Small intestine (tissue), 7 donors: ENCODE data around the gene XRCC1. TPM values are rescaled to one million over a fixed set of nuclear protein-coding genes. Genes with fewer than 3 reads are reported as not detected.

ENCODE experiments used
- DNase-seq, 2 donors: peaks; one replicate each; pipeline versions ENCODE4 v3.0.0 to v3.0.0-alpha.2; 2013
- FAIRE-seq: peaks from 2 replicates; lab custom pipeline; 2012; peaks lifted over from hg19 to GRCh38; lab: Jason Lieb, UNC
- H3K27ac ChIP-seq, 3 donors: one replicate each; pipeline ENCODE4 v1.5.1; 2013; ENCODE audit warnings: low read length in 2 of 3, mild to moderate bottlenecking in 2 of 3, control low read depth in 1 of 3, inconsistent platforms in 1 of 3, low read depth in 1 of 3, moderate library complexity in 1 of 3
- H3K27me3 ChIP-seq, 3 donors: one replicate each; pipeline ENCODE4 v1.6.1; 2013; ENCODE audit warnings: low read length in 3 of 3, inconsistent platforms in 1 of 3; ENCODE audit not compliant: control insufficient read depth in 3 of 3, insufficient read depth in 3 of 3
- H3K36me3 ChIP-seq, 3 donors: one replicate each; pipeline ENCODE4 v1.6.1; 2013; ENCODE audit warnings: low read length in 3 of 3, inconsistent platforms in 1 of 3, low read depth in 1 of 3, mild to moderate bottlenecking in 1 of 3, moderate library complexity in 1 of 3; ENCODE audit not compliant: control insufficient read depth in 3 of 3, insufficient read depth in 2 of 3
- H3K4me1 ChIP-seq, 3 donors: one replicate each; pipeline ENCODE4 v1.6.1; 2013; ENCODE audit warnings: low read length in 2 of 3, inconsistent platforms in 1 of 3, low read depth in 1 of 3, mild to moderate bottlenecking in 1 of 3, moderate library complexity in 1 of 3; ENCODE audit not compliant: control insufficient read depth in 3 of 3, insufficient read depth in 2 of 3
- H3K4me3 ChIP-seq, 3 donors: one replicate each; pipeline ENCODE4 v1.5.1; 2013; ENCODE audit warnings: low read length in 3 of 3, control low read depth in 1 of 3, inconsistent platforms in 1 of 3, low read depth in 1 of 3, mild to moderate bottlenecking in 1 of 3, moderate library complexity in 1 of 3
- H3K9me3 ChIP-seq, 2 donors: one replicate each; pipeline ENCODE4 v1.6.1; 2013; ENCODE audit warnings: low read depth in 1 of 2, low read length in 1 of 2; ENCODE audit not compliant: control insufficient read depth in 2 of 2, insufficient read depth in 1 of 2
- WGBS, 3 donors: extraction: QIAGEN DNeasy Blood & Tissue Kit; methylation state at CpG; one replicate each; pipeline ENCODE4 v1.1.7; 2013; 5-methylcytosine and 5-hydroxymethylcytosine counted together
- polyA plus RNA-seq, 4 donors: library from polyadenylated mRNA; stranded (reverse) in 3 of 4; unstranded in 1 of 4; fragments of 200-250 nt in 3 of 4; fragments of 120-200 nt in 1 of 4; gene quantifications; one replicate each; pipeline versions ENCODE4 v1.2.1 to v1.2.3, GENCODE V29; 2013
- donor health status: healthy with polysubstance abuse.
- donor health status: control.
- donor health status: control.
- donor health status: Bipolar disorder and iron deficiency.
- donor health status: healthy.

Gene XRCC1
- polyA plus RNA-seq, 4 donors: 9.7 to 46.3 (median 16.0) TPM

DNA sequence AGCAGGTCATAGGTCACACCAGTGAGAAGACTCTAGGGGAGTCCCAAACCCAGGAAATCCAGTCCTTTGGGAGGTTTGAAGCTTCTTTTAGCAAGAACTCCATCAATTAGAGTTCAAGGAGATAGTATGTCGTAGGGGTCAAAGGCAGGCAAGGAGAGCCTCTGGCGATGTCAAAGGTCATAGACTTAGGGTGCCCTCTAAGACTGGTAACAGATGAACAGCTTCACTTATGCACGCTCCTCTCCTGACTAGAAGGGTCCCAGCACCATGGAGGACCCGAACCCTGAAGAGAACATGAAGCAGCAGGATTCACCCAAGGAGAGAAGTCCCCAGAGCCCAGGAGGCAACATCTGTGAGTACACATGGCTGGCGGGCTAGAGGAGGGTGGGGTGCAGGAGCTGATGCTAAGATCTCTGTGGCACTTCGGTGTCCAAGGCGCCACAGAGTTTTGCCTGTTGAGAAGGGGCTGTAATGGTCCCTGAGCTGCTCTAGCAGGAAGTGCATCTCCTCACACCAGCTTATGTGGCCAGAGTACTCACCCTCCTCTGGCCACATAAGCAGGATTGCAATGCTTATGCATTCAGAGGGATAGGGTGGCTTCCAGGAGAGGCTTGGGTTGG is 21.6 kb upstream of the XRCC1 start:
- no peaks in the 10 kb centered on the region for H3K27me3 ChIP-seq
- DNase-seq (peak in 1 of 2 donors; percentile 27), FAIRE-seq (no peak)
- H3K9me3 ChIP-seq: no peaks in the 10 kb centered on the region
- WGBS, 3 donors: 6 to 17% (median 16%) methylated on average over 7 of the region's 7 CpGs
- H3K36me3 ChIP-seq: peaks cover 4 to 44% (median 10%) of the 10 kb centered on the region in 3 donors
- peak overlapping the region; percentile 88 to 99 (median 92) for H3K27ac ChIP-seq
- H3K4me1 ChIP-seq: peaks cover 2 to 19% (median 6%) of the 10 kb centered on the region in 3 donors
- peak overlapping the region; percentile 60 to 69 (median 60) for H3K4me3 ChIP-seq

DNA sequence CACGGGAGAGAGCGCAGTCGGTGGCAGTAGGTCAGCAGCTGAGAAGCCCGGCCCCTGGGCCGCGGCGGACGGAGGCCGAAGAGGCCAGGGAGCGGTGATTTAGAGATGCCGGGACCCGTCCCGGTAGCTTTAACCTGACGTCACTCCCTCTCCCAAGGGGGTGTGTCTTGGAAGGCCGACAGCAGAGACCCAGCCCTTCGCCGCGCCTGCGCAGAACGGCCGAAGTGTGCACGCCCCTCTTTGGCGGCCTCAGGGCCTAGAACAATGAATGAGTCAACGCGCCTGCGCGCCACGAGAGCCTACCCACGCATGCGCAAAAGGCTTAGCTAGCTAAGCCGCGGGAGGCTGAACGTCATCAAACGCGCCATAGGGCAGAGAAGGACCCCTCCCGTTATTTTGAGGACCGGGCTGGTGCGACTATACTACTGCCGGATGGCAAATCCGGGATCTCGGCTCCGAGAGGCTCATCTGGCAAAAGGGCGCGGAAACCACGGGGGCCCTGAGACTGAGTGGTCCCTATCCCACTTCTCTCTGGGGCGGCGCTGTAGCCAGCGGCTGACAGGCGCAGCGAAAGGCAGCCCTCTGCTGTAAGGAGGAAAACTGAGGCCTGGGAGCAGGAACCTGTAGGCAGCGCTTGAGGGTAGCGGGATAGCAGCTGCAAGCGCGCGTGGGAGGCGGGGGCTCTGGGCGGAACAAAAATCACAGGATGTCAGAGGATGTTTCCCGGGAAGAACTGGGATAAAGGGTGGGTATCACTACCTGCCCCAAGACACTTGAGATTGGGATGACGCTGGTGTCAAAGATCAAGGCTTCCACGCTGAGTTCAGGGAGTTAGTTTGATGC is 20.9 kb upstream of the XRCC1 start, which contains the start of the genes IRGQ and ZNF576:
IRGQ (minus strand) TSS at position 136 of the 843 bp plus-strand sequence. CDS start 796 bp downstream, outside the sequence.
ZNF576 (plus strand) TSS at position 597 of the 843 bp plus-strand sequence. CDS start 514 bp downstream, outside the sequence.
- peak within 1 kb of the TSS; percentile 92 to 99 (median 92) for H3K27ac ChIP-seq
- peak within 1 kb of the TSS; percentile 65 to 78 (median 69) for H3K4me3 ChIP-seq
- FAIRE-seq (peak; percentile 23), DNase-seq (peak; percentile 100)
- 0% methylated on average over 60 of the region's 60 CpGs for WGBS, 3 donors
- H3K9me3 ChIP-seq: no peaks in the 10 kb centered on the region
- no peaks in the 10 kb centered on the region for H3K27me3 ChIP-seq
- H3K36me3 ChIP-seq: peaks cover 4 to 49% (median 10%) of the 10 kb centered on the region in 3 donors
- peaks cover 2 to 19% (median 6%) of the 10 kb centered on the region in 3 donors for H3K4me1 ChIP-seq

DNA sequence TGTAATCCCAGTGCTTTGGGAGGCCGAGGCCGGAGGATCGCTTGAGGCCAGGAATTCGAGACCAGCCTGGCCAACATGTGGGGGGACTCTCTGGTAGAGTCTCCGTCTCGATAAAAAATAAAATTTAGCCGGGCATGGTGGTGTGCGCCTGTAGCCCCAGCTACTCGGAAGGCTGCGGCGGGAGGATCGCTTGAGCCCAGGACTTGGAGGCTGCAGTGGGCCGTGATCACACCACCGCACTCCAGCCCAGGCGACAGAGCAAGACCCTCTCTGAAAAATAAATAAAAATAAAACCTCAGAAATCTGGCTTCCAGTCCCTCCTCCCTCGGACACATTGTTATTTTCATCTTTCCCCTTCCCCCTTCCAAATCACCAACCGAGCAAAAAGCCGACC is 20.3 kb upstream of the XRCC1 start:
- FAIRE-seq (no peak), DNase-seq (no peak)
- Histone ChIP-seq H3K36me3 (peaks cover 4 to 55% (median 10%) of the 10 kb centered on the region in 3 donors), H3K27ac (peak overlapping the region; percentile 66 to 99 (median 92)), H3K9me3 (no peaks in the 10 kb centered on the region), H3K27me3 (no peaks in the 10 kb centered on the region), H3K4me1 (peaks cover 2 to 19% (median 6%) of the 10 kb centered on the region in 3 donors), H3K4me3 (peak overlapping the region; percentile 65 to 78 (median 68))
- WGBS, 3 donors: 0 to 1% (median 0%) methylated on average over 18 of the region's 18 CpGs

DNA sequence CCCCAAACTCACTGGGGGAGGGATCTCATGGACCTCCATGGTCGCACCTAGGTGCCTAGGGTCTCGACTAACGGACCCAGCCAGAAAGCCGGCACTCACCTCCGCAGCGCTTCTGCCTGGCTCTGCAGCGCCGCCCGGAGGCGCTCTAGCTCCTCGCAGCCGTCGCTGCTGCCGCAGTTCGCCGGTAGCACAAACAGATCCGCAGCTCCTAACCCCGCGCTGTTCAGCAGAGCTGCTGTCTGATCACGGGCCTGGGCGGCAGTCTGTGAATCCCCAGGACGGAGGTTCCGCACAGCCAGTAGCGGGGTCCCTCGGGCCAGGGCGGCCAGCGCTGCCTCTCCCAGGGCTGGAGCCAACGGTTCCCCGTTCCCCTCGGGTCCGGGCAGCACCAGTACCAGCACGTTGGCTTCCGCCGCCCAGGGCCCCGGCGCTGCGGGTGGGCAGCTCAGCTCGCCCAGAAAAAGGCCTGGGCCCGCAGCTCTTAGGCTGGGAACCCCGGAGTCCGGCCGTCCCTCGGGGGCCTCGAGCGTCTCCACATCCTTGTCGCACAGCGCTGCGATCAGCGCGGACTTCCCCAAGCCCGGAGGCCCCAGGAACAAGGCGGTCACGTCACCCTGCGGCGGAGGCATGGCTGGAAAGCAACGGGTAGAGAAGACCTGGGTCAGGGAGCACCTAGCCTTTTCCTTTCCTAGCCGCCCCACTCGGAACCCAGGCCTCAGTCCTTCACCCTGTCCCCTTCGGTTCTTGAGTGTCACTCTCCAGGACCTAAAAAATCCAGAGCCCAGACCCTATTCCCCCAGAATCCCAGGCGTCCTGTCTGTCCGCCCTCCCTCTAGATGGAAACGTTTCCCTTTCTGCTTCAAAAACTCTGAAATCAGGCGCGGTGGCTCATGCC is 19.6 kb upstream of the XRCC1 start:
- Histone ChIP-seq H3K27me3 (no peaks in the 10 kb centered on the region), H3K27ac (peak overlapping the region; percentile 66 to 99 (median 92)), H3K4me1 (peaks cover 2 to 19% (median 6%) of the 10 kb centered on the region in 3 donors), H3K4me3 (peak overlapping the region; percentile 65 to 78 (median 68)), H3K36me3 (peaks cover 0 to 58% (median 7%) of the 10 kb centered on the region in 3 donors), H3K9me3 (no peaks in the 10 kb centered on the region)
- FAIRE-seq: no peak
- peak; percentile 61 to 84 for DNase-seq
- WGBS, 3 donors: 1 to 2% (median 1%) methylated on average over 58 to 64 of the region's 64 CpGs

DNA sequence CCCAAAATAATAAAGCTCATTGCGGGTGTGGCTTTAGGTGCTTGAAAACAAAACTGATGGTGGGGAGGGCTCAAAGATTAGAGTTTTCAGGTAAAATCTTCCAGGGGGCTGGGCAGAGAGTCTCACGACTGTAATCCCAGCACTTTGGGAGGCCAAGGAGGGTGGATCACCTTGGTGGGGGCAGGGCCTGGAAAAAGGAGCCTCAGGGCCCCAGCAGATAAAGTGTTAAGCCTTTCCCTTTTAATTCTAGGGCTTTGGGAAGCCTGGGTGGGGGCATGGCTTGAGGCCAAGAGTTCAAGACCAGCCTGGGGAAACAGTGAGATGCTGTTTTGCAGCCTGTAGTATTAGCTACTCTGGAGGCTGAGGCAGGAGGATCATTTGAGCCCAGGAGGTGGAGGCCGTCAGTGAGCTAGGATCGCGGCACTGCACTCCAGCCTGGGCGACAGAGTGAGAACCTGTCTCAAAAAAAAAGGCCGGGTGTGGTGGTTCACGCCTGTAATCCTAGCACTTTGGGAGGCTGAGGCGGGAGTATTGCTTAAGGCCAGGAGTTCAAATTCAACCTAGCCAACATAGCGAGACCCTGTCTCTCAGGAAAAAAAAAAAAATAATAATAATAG is 18.9 kb upstream of the XRCC1 start:
- peaks cover 2 to 19% (median 6%) of the 10 kb centered on the region in 3 donors for H3K4me1 ChIP-seq
- peak overlapping the region in 2 of 3 donors; percentile 68 to 78 for H3K4me3 ChIP-seq
- FAIRE-seq: no peak
- peaks cover 0 to 59% (median 6%) of the 10 kb centered on the region in 3 donors for H3K36me3 ChIP-seq
- 83 to 91% (median 88%) methylated on average over 10 of the region's 10 CpGs for WGBS, 3 donors
- DNase-seq: no peak
- H3K9me3 ChIP-seq: no peaks in the 10 kb centered on the region
- H3K27me3 ChIP-seq: no peaks in the 10 kb centered on the region
- no peak overlapping the region for H3K27ac ChIP-seq

DNA sequence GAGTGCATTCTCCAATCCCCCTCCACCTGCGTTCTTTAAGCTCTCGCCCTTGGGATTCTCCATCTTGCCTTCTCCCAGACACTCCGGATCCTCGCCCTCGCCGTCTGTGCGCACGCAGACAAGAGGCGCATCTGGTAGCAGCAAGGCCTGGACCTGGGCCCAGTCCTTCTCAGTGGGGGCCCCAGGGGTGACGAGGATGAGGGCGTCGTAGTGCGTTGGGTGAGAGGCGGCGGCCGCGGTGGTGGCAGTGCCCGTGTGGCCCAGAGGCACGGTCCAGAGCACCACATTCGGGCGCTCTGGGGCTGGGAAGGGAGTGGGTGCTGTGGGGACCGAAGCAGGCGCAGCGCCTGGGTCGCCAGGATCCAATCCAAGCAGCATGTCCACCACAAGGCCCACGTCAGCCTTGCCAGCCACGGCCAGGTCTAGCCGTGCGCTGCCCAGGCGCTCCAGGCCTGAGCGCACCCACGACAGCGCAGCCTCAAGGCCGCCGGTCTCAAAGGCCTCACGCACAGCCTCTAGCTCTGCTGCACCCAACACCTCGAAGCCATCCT is 17.5 kb upstream of the XRCC1 start:
- no peak overlapping the region for H3K4me3 ChIP-seq
- H3K9me3 ChIP-seq: no peaks in the 10 kb centered on the region
- FAIRE-seq (no peak), DNase-seq (no peak)
- peaks cover 2 to 17% (median 6%) of the 10 kb centered on the region in 3 donors for H3K4me1 ChIP-seq
- WGBS, 3 donors: 94 to 98% (median 95%) methylated on average over 32 to 37 of the region's 37 CpGs
- H3K27me3 ChIP-seq: no peaks in the 10 kb centered on the region
- peaks cover 0 to 54% (median 6%) of the 10 kb centered on the region in 3 donors for H3K36me3 ChIP-seq
- no peak overlapping the region for H3K27ac ChIP-seq

DNA sequence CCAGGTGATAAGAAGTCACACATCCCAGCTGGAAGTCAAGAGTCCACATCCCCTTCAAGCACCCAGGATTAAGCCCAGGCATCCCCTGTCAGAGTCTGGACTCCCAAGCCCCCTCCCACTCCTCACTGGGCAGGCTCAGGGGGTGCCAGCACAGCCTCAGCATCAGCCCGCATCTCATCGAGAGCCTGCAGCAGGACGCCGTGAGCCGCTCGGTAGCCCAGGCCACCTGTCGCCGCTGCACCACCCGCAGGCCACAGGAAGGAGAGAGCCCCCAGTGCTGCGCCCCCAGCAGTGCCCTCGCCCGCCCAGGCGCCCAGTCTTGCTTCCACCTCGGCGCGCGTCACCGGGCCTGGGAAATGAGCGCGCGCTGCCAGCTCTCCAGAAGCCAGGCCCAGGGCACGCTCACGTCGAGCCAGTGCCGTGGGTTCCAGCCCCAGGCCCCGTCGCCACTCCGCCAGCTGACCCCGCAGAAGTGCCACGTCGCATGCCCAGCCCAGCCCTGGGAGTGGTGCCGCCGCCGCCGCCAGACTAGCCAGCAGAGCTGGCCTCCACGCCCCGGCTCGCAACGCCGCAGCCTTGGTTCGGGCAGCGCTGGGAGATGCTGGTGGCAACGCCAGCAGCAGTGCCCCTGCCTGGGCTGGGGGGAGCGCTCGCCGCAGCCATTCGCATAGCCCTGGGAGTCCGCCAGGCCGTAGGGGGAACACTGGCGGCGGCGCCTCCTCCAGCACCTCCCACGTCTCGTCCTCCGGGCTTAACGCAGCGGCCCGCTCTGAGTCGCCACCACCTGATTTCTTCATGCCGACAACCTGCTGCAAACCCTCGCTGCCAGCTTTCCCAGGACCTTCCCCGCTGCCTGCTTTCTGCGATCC is 16.8 kb upstream of the XRCC1 start:
- Histone ChIP-seq H3K9me3 (no peaks in the 10 kb centered on the region), H3K4me3 (no peak overlapping the region), H3K4me1 (peaks cover under 1 to 12% (median 3%) of the 10 kb centered on the region in 3 donors), H3K27me3 (no peaks in the 10 kb centered on the region), H3K27ac (no peak overlapping the region), H3K36me3 (peaks cover 0 to 54% (median 6%) of the 10 kb centered on the region in 3 donors)
- DNase-seq: no peak
- 97% methylated on average over 58 to 63 of the region's 63 CpGs for WGBS, 3 donors
- no peak for FAIRE-seq
